Esophagus squamous epithelium (tissue), 5 donors: ENCODE measurements around the gene IFRD1. TPM values are rescaled to one million over a fixed set of nuclear protein-coding genes. Genes with fewer than 3 reads are reported as not detected.

Experiments used
- DNase-seq: peaks from one replicate; lab custom pipeline; 2025; lab: John Stamatoyannopoulos, UW
- H3K27ac ChIP-seq, 4 donors: fragments of 200-600 bp; sonication (generic); one replicate each; pipeline ENCODE4 v1.5.1; 2016 to 2019; ENCODE audit warnings: mild to moderate bottlenecking in 1 of 4
- H3K27me3 ChIP-seq, 4 donors: fragments of 200-600 bp; sonication (generic); 1 replicate in 3 of 4; 2 replicates in 1 of 4; pipeline versions ENCODE4 v1.5.1 to v1.6.0; 2017 to 2021; ENCODE audit warnings: antibody characterized with exemption in 1 of 4
- H3K36me3 ChIP-seq, 3 donors: fragments of 200-600 bp; sonication (generic); one replicate each; pipeline ENCODE4 v1.5.1; 2016 to 2019
- H3K4me1 ChIP-seq, 3 donors: fragments of 200-600 bp; sonication (generic); one replicate each; pipeline ENCODE4 v1.5.1; 2017 to 2019
- H3K4me3 ChIP-seq, 4 donors: fragments of 200-600 bp; sonication (generic); 1 replicate in 3 of 4; 2 replicates in 1 of 4; pipeline ENCODE4 v1.5.1; 2016 to 2019; ENCODE audit warnings: mild to moderate bottlenecking in 2 of 4, moderate library complexity in 1 of 4
- H3K9me3 ChIP-seq, 3 donors: fragments of 200-600 bp; sonication (generic); one replicate each; pipeline ENCODE4 v1.5.1; 2016 to 2019
- POLR2A ChIP-seq, 4 donors: fragments of 450-650 bp; IDR thresholded peaks; one replicate each; pipeline ENCODE4 v1.6.1; 2017; ENCODE audit warnings: antibody characterized with exemption in 4 of 4, mild to moderate bottlenecking in 4 of 4, moderate library complexity in 3 of 4
- WGBS, 2 donors: methylation state at CpG; one replicate each; pipeline ENCODE4 v1.1.5; 2018; 5-methylcytosine and 5-hydroxymethylcytosine counted together
- intact Hi-C: fragments of 100-400 bp; cut with DNase I; formaldehyde crosslinking; loops from one replicate; pipeline ENCODE4 v1.15.0; 2022
- total RNA-seq, 4 donors: library from RNA; depleted of rRNA; stranded (reverse); fragments of >200 nt; gene quantifications; one replicate each; pipeline ENCODE4 v1.1.0, GENCODE V29; 2016
- TF ChIP-seq, protein P1 (sequence below), 6 experiments: fragments of 450-650 bp in 4 of 6; fragments of 200-600 bp in 2 of 6; sonication (generic) in 2 of 6; IDR thresholded peaks; one replicate each; pipeline ENCODE4 v1.5.1; 2016 to 2019; ENCODE audit warnings: antibody characterized with exemption in 6 of 6, mild to moderate bottlenecking in 4 of 6, moderate library complexity in 4 of 6
- donor health status: DM: yes; HTN: yes; CAD: no.

Gene IFRD1
- total RNA-seq, 4 donors from 2014 or later, result 19.4 to 52.1 (median 31.1) TPM

DNA sequence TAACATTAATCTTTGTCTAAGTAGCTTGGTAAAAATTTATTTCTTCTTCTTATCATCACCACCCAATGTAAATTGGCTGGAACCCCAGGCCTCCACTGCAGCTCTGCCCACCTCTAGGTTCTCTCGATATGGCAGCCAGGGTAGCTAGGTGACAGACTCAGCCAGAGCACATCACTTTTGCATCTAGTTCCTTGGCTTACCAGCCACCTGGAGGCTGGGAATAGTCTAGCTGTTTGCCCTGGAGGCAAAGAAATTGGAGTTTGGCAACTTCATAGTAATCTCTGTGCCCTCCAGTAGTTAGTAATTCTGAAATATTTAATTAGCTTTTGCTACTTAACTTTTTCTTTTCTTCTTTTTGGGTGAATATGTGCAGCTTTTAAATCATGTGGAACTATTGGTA is 9.4 kb downstream of the IFRD1 start:
- no peak overlapping the region for H3K4me3 ChIP-seq
- H3K4me1 ChIP-seq, result peaks cover 0 to 18% (median 7%) of the 10 kb centered on the region in 3 donors
- intact Hi-C loops, result loop anchor here (10.0 kb wide), 1 partner anchor 255 kb away; the partner anchor contains the start of genes DOCK4 and ZNF277
- H3K27ac ChIP-seq, result no peak overlapping the region
- no peaks in the 10 kb centered on the region for H3K9me3 ChIP-seq
- TF ChIP-seq POLR2A (IDR thresholded peaks at IDR 0.05), result no peak
- TF ChIP-seq, protein P1, sequence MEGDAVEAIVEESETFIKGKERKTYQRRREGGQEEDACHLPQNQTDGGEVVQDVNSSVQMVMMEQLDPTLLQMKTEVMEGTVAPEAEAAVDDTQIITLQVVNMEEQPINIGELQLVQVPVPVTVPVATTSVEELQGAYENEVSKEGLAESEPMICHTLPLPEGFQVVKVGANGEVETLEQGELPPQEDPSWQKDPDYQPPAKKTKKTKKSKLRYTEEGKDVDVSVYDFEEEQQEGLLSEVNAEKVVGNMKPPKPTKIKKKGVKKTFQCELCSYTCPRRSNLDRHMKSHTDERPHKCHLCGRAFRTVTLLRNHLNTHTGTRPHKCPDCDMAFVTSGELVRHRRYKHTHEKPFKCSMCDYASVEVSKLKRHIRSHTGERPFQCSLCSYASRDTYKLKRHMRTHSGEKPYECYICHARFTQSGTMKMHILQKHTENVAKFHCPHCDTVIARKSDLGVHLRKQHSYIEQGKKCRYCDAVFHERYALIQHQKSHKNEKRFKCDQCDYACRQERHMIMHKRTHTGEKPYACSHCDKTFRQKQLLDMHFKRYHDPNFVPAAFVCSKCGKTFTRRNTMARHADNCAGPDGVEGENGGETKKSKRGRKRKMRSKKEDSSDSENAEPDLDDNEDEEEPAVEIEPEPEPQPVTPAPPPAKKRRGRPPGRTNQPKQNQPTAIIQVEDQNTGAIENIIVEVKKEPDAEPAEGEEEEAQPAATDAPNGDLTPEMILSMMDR (IDR thresholded peaks at IDR 0.05), result no peak
- DNase-seq, result no peak
- no peaks in the 10 kb centered on the region for H3K27me3 ChIP-seq
- 93 to 100% methylated on average over 1 of the region's 1 CpG for WGBS, 2 donors
- peaks cover 2 to 91% (median 22%) of the 10 kb centered on the region in 3 donors for H3K36me3 ChIP-seq

DNA sequence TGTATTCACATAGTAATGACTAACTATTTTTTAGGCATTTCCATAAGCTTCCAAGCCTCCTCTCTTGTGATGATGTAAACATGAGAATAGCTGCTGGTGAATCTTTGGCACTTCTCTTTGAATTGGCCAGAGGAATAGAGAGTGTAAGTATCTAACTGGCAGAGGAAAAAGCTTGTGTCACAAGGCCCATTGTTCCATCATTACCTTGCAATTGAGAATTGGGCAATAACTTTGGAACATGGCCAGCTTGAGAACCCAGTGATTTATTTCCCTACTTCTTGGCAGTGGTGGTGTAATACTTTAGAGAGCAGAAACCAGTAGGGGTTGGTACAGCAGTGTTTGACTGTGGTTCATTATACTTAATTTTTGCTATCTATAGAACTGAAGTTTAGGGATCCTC is 12.0 kb downstream of the IFRD1 start:
- Histone ChIP-seq H3K36me3 (peaks cover 5 to 100% (median 20%) of the 10 kb centered on the region in 3 donors), H3K27ac (peak overlapping the region in 3 of 4 donors; percentile 4 to 25 (median 7)), H3K9me3 (no peaks in the 10 kb centered on the region), H3K4me1 (peaks cover 0 to 13% (median 7%) of the 10 kb centered on the region in 3 donors), H3K4me3 (no peak overlapping the region), H3K27me3 (no peaks in the 10 kb centered on the region)
- TF ChIP-seq, protein P1 (IDR thresholded peaks at IDR 0.05), result no peak
- TF ChIP-seq POLR2A (IDR thresholded peaks at IDR 0.05), result no peak
- intact Hi-C loops, result no loop called here
- DNase-seq, result no peak

DNA sequence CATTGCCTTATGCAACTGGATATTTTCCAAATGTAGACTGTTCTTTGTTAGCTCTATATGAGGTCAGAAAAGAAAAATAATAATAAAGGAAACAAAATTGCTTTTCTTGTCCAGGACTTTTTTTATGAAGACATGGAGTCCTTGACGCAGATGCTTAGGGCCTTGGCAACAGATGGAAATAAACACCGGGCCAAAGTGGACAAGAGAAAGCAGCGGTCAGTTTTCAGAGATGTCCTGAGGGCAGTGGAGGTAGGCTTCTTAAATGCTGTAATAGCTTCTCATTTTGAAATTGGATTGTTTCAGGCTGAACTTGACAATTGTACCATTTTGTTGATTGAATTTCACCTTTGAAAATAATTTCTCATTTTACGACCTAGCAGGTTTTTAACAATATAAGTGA is 17.6 kb downstream of the IFRD1 start:
- 78 to 82% methylated on average over 4 of the region's 4 CpGs for WGBS, 2 donors
- Histone ChIP-seq H3K4me1 (no peaks in the 10 kb centered on the region), H3K27me3 (no peaks in the 10 kb centered on the region), H3K9me3 (no peaks in the 10 kb centered on the region), H3K4me3 (no peak overlapping the region), H3K27ac (no peak overlapping the region), H3K36me3 (peaks cover 5 to 100% (median 20%) of the 10 kb centered on the region in 3 donors)
- no peak for TF ChIP-seq POLR2A (IDR thresholded peaks at IDR 0.05)
- TF ChIP-seq, protein P1 (IDR thresholded peaks at IDR 0.05), result no peak
- no peak for DNase-seq
- intact Hi-C loops, result no loop called here

DNA sequence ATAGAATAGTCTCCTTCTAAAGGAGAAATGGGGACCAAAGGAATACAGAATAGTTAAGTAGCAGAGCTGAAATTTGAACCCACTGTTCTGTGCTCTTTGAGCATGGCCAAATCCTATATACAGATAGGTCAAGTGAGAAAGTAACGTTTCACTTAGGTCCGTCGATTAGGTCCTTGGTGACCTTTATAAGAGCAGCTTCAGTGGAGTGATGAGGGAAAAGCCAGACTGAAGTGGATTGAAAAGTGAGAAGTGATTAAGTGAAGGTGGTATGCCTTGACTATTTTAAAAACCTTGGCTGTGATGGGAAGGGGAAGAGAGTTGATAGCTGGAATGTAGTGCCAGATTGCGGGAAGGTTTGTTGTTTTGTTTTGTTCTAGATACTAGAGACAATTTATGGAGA is 19.9 kb downstream of the IFRD1 start:
- 82 to 97% methylated on average over 4 of the region's 4 CpGs for WGBS, 2 donors
- peaks cover 0 to 100% (median 25%) of the 10 kb centered on the region in 3 donors for H3K36me3 ChIP-seq

DNA sequence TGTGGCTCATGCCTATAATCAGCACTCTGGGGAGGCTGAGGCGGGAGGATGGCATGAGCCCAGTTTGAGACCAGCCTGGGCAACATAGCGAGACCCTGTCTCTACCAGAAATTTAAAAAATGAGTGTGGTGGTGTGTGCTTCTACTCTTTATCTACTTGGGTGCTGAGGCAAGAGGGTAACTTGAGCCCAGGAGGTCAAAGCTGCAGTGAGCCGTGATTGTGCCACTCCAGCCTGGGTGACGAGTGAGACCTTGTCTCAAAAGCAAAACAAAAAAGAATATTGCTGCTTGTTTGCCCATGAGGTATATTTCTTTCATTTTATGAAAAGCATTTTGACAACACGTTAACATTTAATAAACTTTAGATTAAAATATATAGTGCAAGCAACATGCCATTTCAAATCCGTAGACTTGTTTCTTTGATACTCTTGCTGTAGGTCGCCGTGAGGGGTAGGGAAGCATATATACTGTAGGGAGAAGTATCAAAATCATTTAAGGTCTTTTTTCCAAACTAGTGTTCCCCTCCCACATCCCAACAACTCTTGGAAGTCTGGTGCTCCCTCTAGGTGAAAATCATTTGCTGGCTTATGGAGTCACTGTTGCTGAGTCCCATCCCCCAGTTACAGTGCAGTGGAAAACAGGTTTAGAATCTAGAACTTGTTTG is 26.3 kb downstream of the IFRD1 start:
- H3K9me3 ChIP-seq, result no peaks in the 10 kb centered on the region
- peaks cover 0 to 69% (median 10%) of the 10 kb centered on the region in 3 donors for H3K36me3 ChIP-seq
- no peak overlapping the region for H3K4me3 ChIP-seq
- no peak overlapping the region for H3K27ac ChIP-seq
- H3K4me1 ChIP-seq, result peaks cover under 1 to 10% (median 10%) of the 10 kb centered on the region in 3 donors
- no peak for DNase-seq
- TF ChIP-seq, protein P1 (IDR thresholded peaks at IDR 0.05), result no peak
- intact Hi-C loops, result no loop called here
- no peaks in the 10 kb centered on the region for H3K27me3 ChIP-seq
- WGBS, 2 donors, result 92 to 95% methylated on average over 8 of the region's 8 CpGs

More for the DNA sequence above, 19.9 kb downstream of the IFRD1 start:
- Histone ChIP-seq H3K27me3 (no peaks in the 10 kb centered on the region), H3K4me1 (no peaks in the 10 kb centered on the region), H3K27ac (no peak overlapping the region), H3K4me3 (no peak overlapping the region), H3K9me3 (no peaks in the 10 kb centered on the region)
- intact Hi-C loops, result no loop called here
- no peak for TF ChIP-seq POLR2A (IDR thresholded peaks at IDR 0.05)
- TF ChIP-seq, protein P1 (IDR thresholded peaks at IDR 0.05), result no peak
- DNase-seq, result no peak
